CD4-positive, alpha-beta T cell treated with Interleukin-1 beta for 1 hour (primary cell): Measurements from ENCODE around the gene ABL1.

Source experiments
- DNase-seq, 2 donors: peaks; one replicate each; pipeline ENCODE4 v3.0.0-alpha.2; 2020 to 2022

The ABL1 gene

GRCh38 chr9:130892477-130893304 lies 57.6 kb downstream of the ABL1 start:
- no peak for DNase-seq

DNA sequence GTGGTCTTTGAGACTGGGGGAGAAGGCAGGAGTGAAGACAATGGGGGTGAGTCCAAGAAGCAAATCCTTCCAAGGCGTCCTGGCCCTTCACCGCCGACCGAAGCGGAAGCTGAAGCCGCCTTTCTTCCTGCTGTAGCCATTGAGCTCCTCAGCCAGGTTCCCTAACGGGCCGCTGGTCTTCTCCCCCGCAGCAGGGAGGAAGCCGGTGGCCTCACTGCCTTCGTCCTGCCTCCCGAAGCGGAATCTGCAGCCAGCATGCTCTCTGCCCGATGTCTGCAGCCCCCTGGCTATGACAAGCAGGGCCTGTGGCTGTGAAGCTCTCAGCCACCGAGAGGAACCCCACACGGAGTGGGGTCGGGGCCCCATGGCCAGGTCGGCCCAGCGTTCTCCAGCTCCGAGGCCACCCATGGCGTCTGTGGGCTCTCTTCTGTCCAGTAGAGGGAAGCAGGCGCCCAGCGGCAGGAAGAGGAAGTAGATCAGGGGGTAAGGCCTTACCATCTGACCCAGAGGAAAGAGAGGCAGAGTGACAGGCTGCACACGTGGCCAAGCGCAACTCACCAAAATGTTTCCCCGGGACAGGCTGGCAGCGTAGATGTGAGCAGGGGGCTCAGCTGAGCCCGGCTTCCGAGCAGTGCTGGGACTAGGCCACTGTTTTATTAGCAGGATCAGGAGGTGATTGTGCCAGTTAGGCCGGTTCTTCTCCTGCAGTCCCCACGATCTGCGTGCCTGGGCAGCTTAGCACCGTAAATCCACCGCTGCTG lies 58.5 kb downstream of the ABL1 start:
- peak; percentile 2 to 61 for DNase-seq

DNA sequence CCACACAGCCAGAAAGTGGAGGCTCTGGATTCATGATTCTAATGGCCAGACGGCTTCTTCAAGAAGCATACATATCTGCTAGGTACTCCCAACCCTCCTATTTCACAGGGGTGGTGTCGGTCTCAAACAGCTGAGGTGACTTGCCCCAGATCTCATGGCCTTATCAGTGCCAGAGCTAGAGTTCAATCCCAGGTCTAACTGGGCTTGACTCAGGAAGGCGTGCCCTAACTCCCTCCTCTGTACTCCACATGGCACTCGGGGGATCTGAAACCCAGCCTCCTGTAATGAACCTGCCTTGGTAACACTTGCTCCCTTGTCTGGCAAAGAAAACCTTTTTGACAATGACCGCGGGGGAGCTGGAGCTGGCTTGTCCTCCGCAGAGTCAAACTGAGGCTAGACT lies 59.5 kb downstream of the ABL1 start:
- no peak for DNase-seq

- DNase-seq, result no peak
These were observed 60.0 kb downstream of the ABL1 start for GRCh38 chr9:130895038-130895437.

- no peak for DNase-seq
These were observed 60.6 kb downstream of the ABL1 start for GRCh38 chr9:130895481-130896232.

DNA sequence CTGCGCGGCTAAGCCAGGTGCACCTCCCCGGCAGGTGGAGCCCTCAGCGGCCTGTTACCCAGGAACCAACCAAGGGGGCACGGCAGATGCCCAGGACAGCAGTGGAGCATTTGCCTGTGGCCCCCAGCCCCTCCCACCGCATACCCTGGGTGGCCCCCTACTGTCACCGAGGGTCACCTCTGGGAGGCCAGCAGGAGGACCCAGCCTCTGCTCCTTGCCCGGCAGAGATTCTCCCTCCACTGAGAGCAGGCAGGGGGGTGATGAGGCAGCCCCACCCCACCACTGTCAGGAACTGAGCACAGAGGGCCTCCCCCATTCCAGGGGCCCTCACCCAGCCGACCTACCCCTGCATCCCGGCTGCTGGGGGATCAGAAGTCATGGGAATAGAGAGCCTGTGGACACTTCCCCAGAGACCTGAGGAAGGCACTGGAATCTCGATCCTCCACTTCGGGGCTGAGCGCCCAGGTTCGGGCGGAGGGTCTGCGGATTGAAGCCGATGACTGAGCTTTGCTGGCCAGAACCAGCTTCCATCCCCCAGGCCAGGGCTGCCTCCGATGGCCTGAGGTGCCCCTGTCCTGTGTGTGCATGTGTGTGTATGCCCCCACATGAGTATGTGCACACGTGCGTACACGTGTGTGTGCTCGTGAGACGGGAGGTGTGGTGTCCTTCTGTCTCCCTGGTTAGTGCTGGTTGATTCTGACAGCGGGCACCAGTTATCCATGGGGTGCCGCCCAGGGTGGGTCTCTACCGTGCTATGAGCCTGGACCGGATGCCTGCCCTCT lies 61.4 kb downstream of the ABL1 start, which contains the start of gene QRFP:
TSS of gene QRFP (minus strand) at position 580 of the 782 bp plus-strand sequence. CDS start 2,974 bp downstream, outside the sequence.
- DNase-seq, result no peak

- DNase-seq, result no peak
These were observed 62.2 kb downstream of the ABL1 start for GRCh38 chr9:130897105-130897751.

DNA sequence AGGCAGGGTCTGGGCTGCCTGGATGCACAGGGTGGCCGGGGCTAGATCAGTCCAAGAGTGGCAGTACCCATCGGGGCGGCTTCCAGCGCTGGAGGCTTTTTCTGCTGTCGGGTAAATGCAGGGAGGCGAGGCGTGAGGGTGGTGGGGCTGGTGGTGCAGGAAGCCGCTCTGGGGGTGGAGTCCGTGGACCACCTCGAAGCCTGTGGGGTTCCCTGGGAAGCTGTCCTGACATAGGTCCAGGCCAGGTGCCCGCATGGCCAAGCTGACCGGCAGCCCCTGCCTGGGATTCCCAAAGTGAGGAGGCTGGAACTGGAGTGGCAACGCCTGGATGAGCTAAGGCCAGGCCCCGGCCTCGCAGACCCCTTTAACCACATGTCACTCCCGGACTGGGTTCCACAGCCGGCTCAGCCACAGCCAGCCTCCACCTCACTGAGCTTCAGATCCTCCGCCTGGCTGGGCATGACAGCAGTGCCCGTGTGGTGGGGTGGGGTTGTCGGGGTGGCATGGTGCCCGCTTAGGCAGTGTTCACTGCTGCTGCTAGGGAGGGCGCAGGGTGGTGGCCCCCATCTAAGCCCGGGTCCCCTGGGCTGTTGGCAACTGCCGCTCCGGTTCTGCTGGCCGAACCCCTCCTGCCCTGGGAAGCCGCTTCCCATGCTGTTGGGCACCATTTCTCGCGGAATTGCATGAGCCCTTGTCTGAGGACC lies 62.9 kb downstream of the ABL1 start:
- DNase-seq, result no peak

GRCh38 chr9:130898552-130898852 lies 63.4 kb downstream of the ABL1 start:
- no peak for DNase-seq

- no peak for DNase-seq
These were observed 64.1 kb downstream of the ABL1 start for GRCh38 chr9:130899051-130899748.

DNA sequence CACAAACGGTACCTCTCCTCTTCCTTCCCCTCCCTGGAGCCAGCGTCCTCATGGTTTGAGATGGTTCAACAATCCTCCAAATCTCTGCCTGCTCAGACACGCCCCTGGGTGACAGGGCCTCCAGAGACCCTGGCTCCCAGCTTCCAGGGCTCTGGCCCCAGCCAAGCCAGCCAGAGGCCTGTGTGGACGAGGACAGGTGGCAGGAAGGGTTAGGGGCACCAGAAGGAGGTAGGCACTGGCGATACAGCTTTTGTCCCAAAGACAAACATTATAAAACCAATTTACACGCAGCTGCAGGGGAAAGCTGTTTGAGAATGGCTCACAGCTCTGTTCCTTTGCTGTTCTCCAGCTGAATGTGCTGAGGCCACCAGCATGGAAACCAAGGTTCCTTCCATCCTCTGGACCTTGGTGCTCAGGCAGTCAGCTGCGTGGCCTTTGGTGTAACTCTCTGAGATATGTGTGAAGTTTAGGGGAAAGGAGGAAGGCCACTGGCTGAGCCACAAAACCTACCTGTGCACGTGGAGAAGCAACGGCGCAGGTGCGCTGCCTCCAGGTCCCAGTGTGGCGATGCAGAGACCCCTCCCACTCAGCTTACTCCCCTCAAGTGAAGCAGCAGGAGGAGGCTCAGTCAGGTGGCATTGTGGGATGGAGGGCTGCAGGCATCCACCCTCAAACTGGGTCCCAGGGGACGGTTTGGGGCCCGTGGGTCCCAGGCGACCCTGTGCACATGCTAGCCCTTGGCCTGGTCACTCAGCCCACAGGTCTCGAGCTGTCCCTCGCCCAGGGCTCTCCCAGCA lies 65.8 kb downstream of the ABL1 start:
- DNase-seq, result no peak

DNA sequence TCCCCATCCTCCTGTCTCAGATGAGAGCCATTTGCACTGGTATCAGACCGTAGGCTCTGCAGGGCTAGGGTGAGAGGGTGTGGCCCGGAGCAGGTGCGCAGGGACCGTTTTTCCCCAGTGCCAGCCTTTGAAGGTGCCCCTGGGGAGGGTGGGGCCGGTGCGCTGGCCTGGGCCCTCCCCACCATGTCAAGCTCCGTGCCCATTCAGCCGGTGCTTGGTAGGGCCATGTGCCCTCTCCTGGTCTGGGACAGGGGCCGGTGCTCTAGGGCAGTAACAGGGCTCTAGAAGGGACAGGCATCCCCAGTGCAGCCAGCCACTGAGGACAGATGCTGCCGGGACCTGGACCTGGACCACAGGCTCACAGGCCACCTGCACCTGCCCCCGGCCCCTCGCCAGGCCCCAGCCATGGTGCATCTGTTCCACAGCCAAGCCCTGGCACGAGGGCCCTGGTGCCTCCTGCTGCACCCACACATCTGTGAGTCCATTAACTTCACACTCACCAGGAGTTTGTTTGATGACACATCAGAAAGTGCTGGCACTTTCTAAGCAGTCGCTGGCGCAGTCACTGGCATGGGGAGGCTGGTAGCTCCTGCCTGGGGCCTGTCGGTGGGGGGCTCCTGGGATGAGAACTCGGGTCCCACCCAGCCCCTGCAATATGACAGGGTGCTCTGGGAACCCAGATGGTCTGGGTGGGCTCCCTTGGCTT lies 66.6 kb downstream of the ABL1 start:
- no peak for DNase-seq

- DNase-seq, result no peak
These were observed 67.4 kb downstream of the ABL1 start for GRCh38 chr9:130902204-130903185.

DNA sequence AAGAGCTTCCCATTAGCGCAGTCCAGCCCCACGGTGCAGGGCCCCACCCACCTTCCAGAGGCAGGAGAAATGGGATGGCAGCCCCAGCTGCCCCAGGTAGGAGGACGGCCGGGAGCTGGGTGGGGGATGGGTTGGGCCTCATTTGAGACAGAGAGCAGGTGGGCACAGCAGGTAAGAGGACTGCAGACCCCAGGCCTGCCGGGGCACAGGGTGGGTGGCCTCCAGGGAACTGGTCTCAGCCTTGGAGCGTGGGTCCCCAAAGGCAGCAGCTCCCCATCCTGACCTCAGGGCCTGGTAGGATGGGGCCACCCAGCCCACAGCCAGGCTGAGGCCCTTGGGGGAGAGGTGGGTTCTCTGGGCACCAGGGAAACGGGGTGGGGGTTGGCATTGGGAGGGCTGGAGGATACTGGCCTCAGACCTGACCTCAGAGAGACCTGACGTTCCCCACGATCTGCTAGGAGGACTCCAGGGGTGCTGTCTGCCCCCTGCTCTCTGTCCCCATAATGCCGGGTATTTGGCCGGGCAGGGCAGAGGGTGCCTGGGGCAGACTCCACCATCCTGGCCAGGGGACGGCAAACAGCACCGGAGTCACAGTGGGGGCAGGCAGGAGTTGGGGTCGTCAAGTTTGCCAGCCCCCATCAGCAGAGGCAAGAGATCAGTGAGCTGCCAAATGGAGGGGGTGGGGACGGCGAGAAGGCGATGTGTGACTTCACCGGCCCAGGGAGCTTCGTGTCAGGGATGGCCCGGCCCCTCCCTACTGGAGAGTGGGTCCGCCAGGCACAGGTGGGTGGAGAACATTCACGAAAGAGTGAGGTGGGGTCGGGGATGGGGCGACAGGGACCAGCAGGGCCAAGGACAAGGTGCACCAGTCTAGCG lies 68.4 kb downstream of the ABL1 start:
- no peak for DNase-seq

DNA sequence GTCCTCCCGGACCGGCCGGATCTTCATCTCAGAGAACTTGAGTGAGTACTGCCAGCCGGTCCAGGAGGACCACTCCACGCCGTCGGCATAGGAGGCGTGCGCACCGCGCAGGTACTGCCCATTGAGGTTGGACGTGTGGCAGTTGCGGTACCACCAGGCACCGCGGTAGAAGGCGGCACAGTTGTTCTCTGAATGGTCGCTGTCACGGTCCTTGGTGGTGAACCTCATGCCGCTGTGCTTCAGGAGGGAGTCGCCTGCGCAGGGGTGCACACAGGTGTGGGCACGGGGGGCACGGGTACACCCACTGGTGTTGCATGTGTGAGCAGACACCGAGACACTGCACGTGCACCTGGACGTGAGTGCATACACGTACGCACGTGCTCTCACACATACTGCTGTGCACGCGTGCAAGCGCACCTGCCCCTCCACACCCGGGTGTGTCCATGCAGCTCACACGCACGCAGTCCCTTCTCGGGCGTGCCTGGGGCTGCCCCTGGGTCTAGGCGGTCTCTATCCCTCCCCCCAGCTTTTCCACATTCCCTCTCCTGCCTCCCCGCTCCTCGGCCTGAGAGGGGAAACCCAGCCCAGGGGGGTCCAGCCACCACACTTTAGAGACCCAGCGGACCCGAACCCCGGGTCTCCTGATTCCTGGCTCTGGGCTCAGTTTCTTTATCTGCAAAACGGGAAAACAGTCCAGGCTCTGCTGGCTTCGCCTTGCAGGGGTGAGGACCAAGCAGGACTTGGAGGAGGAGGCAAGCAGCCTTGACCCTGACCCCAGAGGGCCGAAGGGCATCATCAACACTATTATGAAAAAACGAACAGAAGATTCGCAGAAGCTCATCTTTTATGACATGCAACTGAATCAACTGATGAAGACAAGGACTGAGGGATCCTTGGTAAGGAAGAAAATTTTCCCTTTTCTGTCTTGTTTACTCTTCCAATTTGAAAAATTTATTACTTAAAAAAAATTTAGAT lies 69.3 kb downstream of the ABL1 start:
- no peak for DNase-seq
